ENCODE results near the gene CREB3L2.

DNA sequence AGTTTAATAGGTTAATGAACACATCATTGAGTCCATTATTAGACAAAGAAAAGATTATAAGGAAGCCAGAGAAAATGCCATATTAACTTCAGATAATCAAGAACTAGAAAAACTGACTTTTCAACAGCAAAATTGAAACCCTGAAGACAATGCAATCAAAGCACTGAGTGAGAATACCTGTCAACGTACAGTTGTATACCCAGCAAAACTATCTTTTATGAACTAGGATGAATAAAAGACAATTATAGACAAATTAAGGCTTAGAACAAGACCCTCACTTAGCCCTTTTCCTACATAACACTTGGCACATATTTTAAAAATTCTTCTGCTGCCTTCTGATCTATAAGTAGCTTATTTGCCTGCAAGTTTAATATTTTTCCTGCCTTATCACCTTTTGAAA lies 136.1 kb downstream of the CREB3L2 start:
- TF ChIP-seq CEBPB (IDR thresholded peaks at IDR 0.05; ENCODE audit: low read depth, low read length), result no peak
- TF ChIP-seq FOS (IDR thresholded peaks at IDR 0.05; ENCODE audit: low read depth, low read length), result no peak
- TF ChIP-seq, protein P1, sequence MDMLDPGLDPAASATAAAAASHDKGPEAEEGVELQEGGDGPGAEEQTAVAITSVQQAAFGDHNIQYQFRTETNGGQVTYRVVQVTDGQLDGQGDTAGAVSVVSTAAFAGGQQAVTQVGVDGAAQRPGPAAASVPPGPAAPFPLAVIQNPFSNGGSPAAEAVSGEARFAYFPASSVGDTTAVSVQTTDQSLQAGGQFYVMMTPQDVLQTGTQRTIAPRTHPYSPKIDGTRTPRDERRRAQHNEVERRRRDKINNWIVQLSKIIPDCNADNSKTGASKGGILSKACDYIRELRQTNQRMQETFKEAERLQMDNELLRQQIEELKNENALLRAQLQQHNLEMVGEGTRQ (IDR thresholded peaks at IDR 0.05; ENCODE audit: low read depth, low read length), result no peak
- TF ChIP-seq, protein P2, sequence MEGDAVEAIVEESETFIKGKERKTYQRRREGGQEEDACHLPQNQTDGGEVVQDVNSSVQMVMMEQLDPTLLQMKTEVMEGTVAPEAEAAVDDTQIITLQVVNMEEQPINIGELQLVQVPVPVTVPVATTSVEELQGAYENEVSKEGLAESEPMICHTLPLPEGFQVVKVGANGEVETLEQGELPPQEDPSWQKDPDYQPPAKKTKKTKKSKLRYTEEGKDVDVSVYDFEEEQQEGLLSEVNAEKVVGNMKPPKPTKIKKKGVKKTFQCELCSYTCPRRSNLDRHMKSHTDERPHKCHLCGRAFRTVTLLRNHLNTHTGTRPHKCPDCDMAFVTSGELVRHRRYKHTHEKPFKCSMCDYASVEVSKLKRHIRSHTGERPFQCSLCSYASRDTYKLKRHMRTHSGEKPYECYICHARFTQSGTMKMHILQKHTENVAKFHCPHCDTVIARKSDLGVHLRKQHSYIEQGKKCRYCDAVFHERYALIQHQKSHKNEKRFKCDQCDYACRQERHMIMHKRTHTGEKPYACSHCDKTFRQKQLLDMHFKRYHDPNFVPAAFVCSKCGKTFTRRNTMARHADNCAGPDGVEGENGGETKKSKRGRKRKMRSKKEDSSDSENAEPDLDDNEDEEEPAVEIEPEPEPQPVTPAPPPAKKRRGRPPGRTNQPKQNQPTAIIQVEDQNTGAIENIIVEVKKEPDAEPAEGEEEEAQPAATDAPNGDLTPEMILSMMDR (conservative IDR thresholded peaks at IDR 0.05; ENCODE audit: low read depth, low read length), result no peak
- no peak for TF ChIP-seq RCOR1 (IDR thresholded peaks at IDR 0.05; ENCODE audit: insufficient replicate concordance, low read length)
- no peak for TF ChIP-seq RAD21 (IDR thresholded peaks at IDR 0.05; ENCODE audit: low read length)
- TF ChIP-seq MAFK (IDR thresholded peaks at IDR 0.05; ENCODE audit: low read depth, low read length), result no peak
- TF ChIP-seq POLR2A (IDR thresholded peaks at IDR 0.05; ENCODE audit: low read depth, low read length), result no peak
- no peak for TF ChIP-seq RFX5 (IDR thresholded peaks at IDR 0.05; ENCODE audit: low read depth, low read length)
- no peak for TF ChIP-seq BHLHE40 (IDR thresholded peaks at IDR 0.05; ENCODE audit: low read depth, low read length)
- no peak for TF ChIP-seq MAZ (IDR thresholded peaks at IDR 0.05; ENCODE audit: borderline replicate concordance, low read depth, low read length)
- TF ChIP-seq CHD1 (IDR thresholded peaks at IDR 0.05; ENCODE audit: low read depth, low read length), result no peak
- TF ChIP-seq SMC3 (IDR thresholded peaks at IDR 0.05; ENCODE audit: low read depth, low read length), result no peak
- TF ChIP-seq MXI1 (IDR thresholded peaks at IDR 0.05; ENCODE audit: borderline replicate concordance, low read depth, low read length), result no peak
